ENCODE measurements around the gene IKBKG. TPM values are rescaled to one million over a fixed set of nuclear protein-coding genes. Genes with fewer than 3 reads are reported as not detected.
"Not testable (repeated sequence)": the region's sequence is repeated elsewhere in the genome, so short reads cannot be mapped to it uniquely, and the experiment has no call there.

The IKBKG gene
- total RNA-seq, 1 donor from 2014 or later, result 29.8 TPM

GRCh38 chrX:154602766-154603437 lies 55.5 kb downstream of the IKBKG start:
- DNase-seq (ENCODE audit: low spot score), result peak; percentile 51

- DNase-seq (ENCODE audit: low spot score), result peak; percentile 77
Measured at GRCh38 chrX:154603438-154604430, 56.3 kb downstream of the IKBKG start.

GRCh38 chrX:154605566-154605965 lies 58.1 kb downstream of the IKBKG start:
- peak; percentile 18 for DNase-seq (ENCODE audit: low spot score)

- no peak for DNase-seq (ENCODE audit: low spot score)
Measured at GRCh38 chrX:154607370-154607769, 60.0 kb downstream of the IKBKG start.

- DNase-seq (ENCODE audit: low spot score), result peak; percentile 65
Measured at GRCh38 chrX:154607976-154608375, 60.6 kb downstream of the IKBKG start.

- DNase-seq (ENCODE audit: low spot score), result peak; percentile 45
Measured at GRCh38 chrX:154608823-154609222, 61.4 kb downstream of the IKBKG start.

- peak; percentile 82 for DNase-seq (ENCODE audit: low spot score)
Measured at GRCh38 chrX:154611146-154611545, 63.7 kb downstream of the IKBKG start.

GRCh38 chrX:154613586-154613985 lies 66.2 kb downstream of the IKBKG start:
- DNase-seq (ENCODE audit: low spot score), result not testable (repeated sequence)

Other genes starting within 250 kb of the IKBKG start
- gene FLNA, start 173.0 kb upstream of the IKBKG start, total RNA-seq, result 1,133 TPM
- 57.4 TPM for gene EMD, start 168.3 kb upstream of the IKBKG start, total RNA-seq
- 2,424 TPM for gene RPL10, start 149.2 kb upstream of the IKBKG start, total RNA-seq
- gene DNASE1L1, start 138.4 kb upstream of the IKBKG start, total RNA-seq, result 18.9 TPM
- 32.4 TPM for gene TAFAZZIN, start 136.1 kb upstream of the IKBKG start, total RNA-seq
- gene ATP6AP1, start 118.9 kb upstream of the IKBKG start, total RNA-seq, result 72.5 TPM
- 82.6 TPM for gene GDI1, start 110.5 kb upstream of the IKBKG start, total RNA-seq
- gene FAM50A, start 103.5 kb upstream of the IKBKG start, total RNA-seq, result 88.3 TPM
- gene PLXNA3, start 89.3 kb upstream of the IKBKG start, total RNA-seq, result 57.2 TPM
- gene LAGE3, start 68.3 kb upstream of the IKBKG start, total RNA-seq, result 13.6 TPM
- gene UBL4A, start 61.0 kb upstream of the IKBKG start, total RNA-seq, result 29.1 TPM
- 30.4 TPM for gene SLC10A3, start 57.0 kb upstream of the IKBKG start, total RNA-seq
- 36.5 TPM for gene FAM3A, start 31.4 kb upstream of the IKBKG start, total RNA-seq
- 110 TPM for gene G6PD, start 774 bp upstream of the IKBKG start, total RNA-seq
- gene CTAG1A, start 37.5 kb downstream of the IKBKG start, total RNA-seq, result not detected
- not detected for gene CTAG1B, start 71.7 kb downstream of the IKBKG start, total RNA-seq
- not detected for gene CTAG2, start 106.0 kb downstream of the IKBKG start, total RNA-seq
- gene GAB3, start 203.5 kb downstream of the IKBKG start, total RNA-seq, result 13.7 TPM
- 46.8 TPM for gene DKC1, start 215.2 kb downstream of the IKBKG start, total RNA-seq